Lower leg skin (tissue), 4 donors: ENCODE results near the gene BPIFA1. TPM values are rescaled to one million over a fixed set of nuclear protein-coding genes. Genes with fewer than 3 reads are reported as not detected.

ENCODE experiments used
- DNase-seq, 2 donors: peaks; one replicate each; pipeline ENCODE4 v3.0.0-alpha.2; 2019; ENCODE audit warnings: low spot score in 2 of 2
- H3K4me3 ChIP-seq: fragments of 200-600 bp; sonication (generic); 2 replicates; pipeline ENCODE4 v1.5.1; 2017; ENCODE audit warnings: mild to moderate bottlenecking, low read depth; ENCODE audit not compliant: poor library complexity, severe bottlenecking
- CTCF ChIP-seq, 3 donors: fragments of 450-650 bp; IDR thresholded peaks; one replicate each; pipeline ENCODE4 v1.5.1; 2016; ENCODE audit warnings: antibody characterized with exemption in 3 of 3, mild to moderate bottlenecking in 3 of 3, moderate library complexity in 2 of 3
- POLR2A ChIP-seq, 2 donors: fragments of 450-650 bp; IDR thresholded peaks; one replicate each; pipeline ENCODE4 v1.6.1; 2016 to 2017; ENCODE audit warnings: antibody characterized with exemption in 2 of 2, mild to moderate bottlenecking in 1 of 2, moderate library complexity in 1 of 2
- WGBS, 2 donors: methylation state at CpG; one replicate each; pipeline ENCODE4 v1.1.5; 2018; 5-methylcytosine and 5-hydroxymethylcytosine counted together
- intact Hi-C: fragments of 100-400 bp; cut with DNase I; formaldehyde crosslinking; loops from one replicate; pipeline ENCODE4 v1.15.0; 2023; ENCODE audit warnings: low total_unique reads
- total RNA-seq, 4 donors: library from RNA; depleted of rRNA; stranded (reverse); fragments of >200 nt; gene quantifications; one replicate each; pipeline ENCODE4 v1.1.0, GENCODE V29; 2016

BPIFA1 gene
- total RNA-seq, 4 donors from 2014 or later, result not detected

- WGBS, 2 donors, result 37 to 42% methylated on average over 5 of the region's 5 CpGs
- intact Hi-C loops, result no loop called here
- H3K4me3 ChIP-seq, result no peak overlapping the region
- no peak for TF ChIP-seq CTCF (IDR thresholded peaks at IDR 0.05)
- TF ChIP-seq POLR2A (IDR thresholded peaks at IDR 0.05), result no peak
- DNase-seq, result no peak
These were observed 26.9 kb downstream of the BPIFA1 start for GRCh38 chr20:33262658-33263065.

- no peak for DNase-seq
- intact Hi-C loops, result no loop called here
- TF ChIP-seq CTCF (IDR thresholded peaks at IDR 0.05) (no peak), POLR2A (IDR thresholded peaks at IDR 0.05) (no peak)
- 58 to 70% methylated on average over 4 to 5 of the region's 5 CpGs for WGBS, 2 donors
- H3K4me3 ChIP-seq, result no peak overlapping the region
These were observed 28.0 kb downstream of the BPIFA1 start for GRCh38 chr20:33263784-33264183.

GRCh38 chr20:33267701-33268100, 31.9 kb downstream of the BPIFA1 start:
- no peak for TF ChIP-seq CTCF (IDR thresholded peaks at IDR 0.05)
- TF ChIP-seq POLR2A (IDR thresholded peaks at IDR 0.05), result no peak
- 39 to 57% methylated on average over 3 of the region's 3 CpGs for WGBS, 2 donors
- H3K4me3 ChIP-seq, result no peak overlapping the region
- DNase-seq, result no peak
- intact Hi-C loops, result no loop called here

- intact Hi-C loops, result no loop called here
- TF ChIP-seq POLR2A (IDR thresholded peaks at IDR 0.05) (no peak), CTCF (IDR thresholded peaks at IDR 0.05) (no peak)
- DNase-seq, result no peak
- 85 to 93% methylated on average over 10 of the region's 10 CpGs for WGBS, 2 donors
- H3K4me3 ChIP-seq, result no peak overlapping the region
These were observed 36.5 kb downstream of the BPIFA1 start for GRCh38 chr20:33272155-33272873.

- DNase-seq, result no peak
- TF ChIP-seq CTCF (IDR thresholded peaks at IDR 0.05) (no peak), POLR2A (IDR thresholded peaks at IDR 0.05) (no peak)
- no peak overlapping the region for H3K4me3 ChIP-seq
- intact Hi-C loops, result no loop called here
- 62 to 65% methylated on average over 13 of the region's 13 CpGs for WGBS, 2 donors
These were observed 37.5 kb downstream of the BPIFA1 start for GRCh38 chr20:33273117-33273851.
